Kidney epithelial cell (primary cell): ENCODE measurements around the gene SOWAHB. TPM values are rescaled to one million over a fixed set of nuclear protein-coding genes. Genes with fewer than 3 reads are reported as not detected.

Experiments
- DNase-seq: peaks from one replicate; pipeline ENCODE4 v3.0.0-alpha.2; 2010; ENCODE audit warnings: low read depth
- H3K27me3 ChIP-seq: 2 replicates; pipeline ENCODE4 v1.6.0; 2011; ENCODE audit warnings: low read length; ENCODE audit not compliant: control insufficient read depth, insufficient read depth
- H3K36me3 ChIP-seq: 2 replicates; pipeline ENCODE4 v1.5.1; 2011; ENCODE audit warnings: low read length; ENCODE audit not compliant: control insufficient read depth, insufficient read depth
- H3K4me3 ChIP-seq: 2 replicates; pipeline ENCODE4 v1.5.1; 2011; ENCODE audit warnings: low read depth, mild to moderate bottlenecking, control low read depth, low read length
- total RNA-seq: library from RNA; depleted of rRNA; stranded (reverse); fragments of >200 nt; gene quantifications from 2 replicates; pipeline ENCODE4 v1.2.3, GENCODE V29; 2015
- TF ChIP-seq, protein P1 (sequence below): IDR thresholded peaks from 2 replicates; pipeline ENCODE4 v1.5.1; 2011; ENCODE audit warnings: mild to moderate bottlenecking, moderate library complexity, low read length, control low read depth, inconsistent platforms; ENCODE audit not compliant: insufficient read depth, poor library complexity, severe bottlenecking

The SOWAHB gene, protein sequence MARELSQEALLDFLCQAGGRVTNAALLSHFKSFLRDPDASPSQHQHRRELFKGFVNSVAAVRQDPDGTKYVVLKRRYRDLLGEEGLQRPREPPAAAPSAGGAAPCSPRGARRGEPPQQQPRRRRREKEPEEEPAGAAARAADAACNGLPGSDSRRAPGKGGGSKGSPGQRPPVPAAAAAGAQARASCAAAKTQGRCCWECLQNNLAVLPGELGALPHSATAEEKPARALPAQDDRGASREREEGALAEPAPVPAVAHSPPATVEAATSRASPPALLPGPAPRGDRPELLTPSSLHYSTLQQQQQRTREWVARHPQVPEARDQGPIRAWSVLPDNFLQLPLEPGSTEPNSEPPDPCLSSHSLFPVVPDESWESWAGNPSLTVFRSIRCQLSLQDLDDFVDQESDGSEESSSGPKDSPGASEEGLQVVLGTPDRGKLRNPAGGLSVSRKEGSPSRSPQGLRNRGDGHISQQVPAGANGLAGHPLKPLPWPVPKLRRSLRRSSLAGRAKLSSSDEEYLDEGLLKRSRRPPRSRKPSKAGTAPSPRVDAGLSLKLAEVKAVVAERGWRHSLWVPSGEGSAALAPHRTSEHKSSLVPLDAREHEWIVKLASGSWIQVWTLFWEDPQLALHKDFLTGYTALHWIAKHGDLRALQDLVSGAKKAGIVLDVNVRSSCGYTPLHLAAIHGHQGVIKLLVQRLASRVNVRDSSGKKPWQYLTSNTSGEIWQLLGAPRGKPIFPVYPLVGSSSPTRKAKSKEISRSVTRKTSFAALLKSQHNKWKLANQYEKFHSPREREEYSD
- total RNA-seq = 21.3 and 23.3 TPM in 2 replicates

- TF ChIP-seq, protein P1, sequence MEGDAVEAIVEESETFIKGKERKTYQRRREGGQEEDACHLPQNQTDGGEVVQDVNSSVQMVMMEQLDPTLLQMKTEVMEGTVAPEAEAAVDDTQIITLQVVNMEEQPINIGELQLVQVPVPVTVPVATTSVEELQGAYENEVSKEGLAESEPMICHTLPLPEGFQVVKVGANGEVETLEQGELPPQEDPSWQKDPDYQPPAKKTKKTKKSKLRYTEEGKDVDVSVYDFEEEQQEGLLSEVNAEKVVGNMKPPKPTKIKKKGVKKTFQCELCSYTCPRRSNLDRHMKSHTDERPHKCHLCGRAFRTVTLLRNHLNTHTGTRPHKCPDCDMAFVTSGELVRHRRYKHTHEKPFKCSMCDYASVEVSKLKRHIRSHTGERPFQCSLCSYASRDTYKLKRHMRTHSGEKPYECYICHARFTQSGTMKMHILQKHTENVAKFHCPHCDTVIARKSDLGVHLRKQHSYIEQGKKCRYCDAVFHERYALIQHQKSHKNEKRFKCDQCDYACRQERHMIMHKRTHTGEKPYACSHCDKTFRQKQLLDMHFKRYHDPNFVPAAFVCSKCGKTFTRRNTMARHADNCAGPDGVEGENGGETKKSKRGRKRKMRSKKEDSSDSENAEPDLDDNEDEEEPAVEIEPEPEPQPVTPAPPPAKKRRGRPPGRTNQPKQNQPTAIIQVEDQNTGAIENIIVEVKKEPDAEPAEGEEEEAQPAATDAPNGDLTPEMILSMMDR = no peak
- Histone ChIP-seq H3K4me3 (peak within 1 kb of the TSS; percentile 63), H3K36me3 (no peaks in the 10 kb centered on the region), H3K27me3 (peaks cover 19% of the 10 kb centered on the region)
- DNase-seq = peak; percentile 14
These were observed at the start of gene SOWAHB for GRCh38 chr4:76897536-76898384. SOWAHB (minus strand) TSS chr4:76898144; CDS start chr4:76897849, 295 bp downstream.

GRCh38 chr4:76947369-76947768 lies 49.4 kb upstream of the SOWAHB start:
- Histone ChIP-seq H3K36me3 (no peaks in the 10 kb centered on the region), H3K27me3 (no peaks in the 10 kb centered on the region), H3K4me3 (no peak overlapping the region)
- no peak for DNase-seq
- TF ChIP-seq, protein P1 = no peak

DNA sequence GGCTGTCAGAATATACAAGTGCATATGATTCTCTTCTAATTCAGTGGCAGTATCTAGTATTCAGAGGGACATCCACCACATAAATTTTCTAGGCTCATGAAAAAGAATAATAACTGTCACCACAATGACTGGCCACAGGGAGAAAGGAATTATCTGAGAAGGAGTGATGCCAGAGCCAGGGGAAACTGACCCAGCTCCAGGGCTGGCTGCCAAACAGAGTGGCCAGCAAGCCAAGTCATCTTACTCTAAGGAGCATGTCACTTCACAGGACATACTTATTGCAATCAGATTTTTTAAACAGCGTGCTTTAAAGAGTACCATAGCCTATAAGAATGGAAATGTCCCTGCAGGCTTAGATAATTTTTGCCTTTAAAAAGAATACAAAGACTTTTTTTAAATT lies 45.8 kb upstream of the SOWAHB start:
- no peak overlapping the region for H3K4me3 ChIP-seq
- no peaks in the 10 kb centered on the region for H3K36me3 ChIP-seq
- no peak for DNase-seq
- no peaks in the 10 kb centered on the region for H3K27me3 ChIP-seq
- TF ChIP-seq, protein P1 = no peak

- Histone ChIP-seq H3K27me3 (no peaks in the 10 kb centered on the region), H3K36me3 (no peaks in the 10 kb centered on the region), H3K4me3 (no peak overlapping the region)
- DNase-seq = no peak
- TF ChIP-seq, protein P1 = no peak
These were observed 45.2 kb upstream of the SOWAHB start for GRCh38 chr4:76943129-76943620.

GRCh38 chr4:76939184-76939583 lies 41.2 kb upstream of the SOWAHB start:
- H3K36me3 ChIP-seq = no peaks in the 10 kb centered on the region
- DNase-seq = no peak
- no peaks in the 10 kb centered on the region for H3K27me3 ChIP-seq
- no peak overlapping the region for H3K4me3 ChIP-seq
- TF ChIP-seq, protein P1 = no peak
